Measurements from ENCODE around the gene GRM4. TPM values are rescaled to one million over a fixed set of nuclear protein-coding genes. Genes with fewer than 3 reads are reported as not detected.

The GRM4 gene
- total and polyA plus RNA-seq, 9 of the 15 experiments (the other 6 are each of a cell fraction or from before 2014, with no cell fraction given), result 0.18 TPM; not detected in 8

DNA sequence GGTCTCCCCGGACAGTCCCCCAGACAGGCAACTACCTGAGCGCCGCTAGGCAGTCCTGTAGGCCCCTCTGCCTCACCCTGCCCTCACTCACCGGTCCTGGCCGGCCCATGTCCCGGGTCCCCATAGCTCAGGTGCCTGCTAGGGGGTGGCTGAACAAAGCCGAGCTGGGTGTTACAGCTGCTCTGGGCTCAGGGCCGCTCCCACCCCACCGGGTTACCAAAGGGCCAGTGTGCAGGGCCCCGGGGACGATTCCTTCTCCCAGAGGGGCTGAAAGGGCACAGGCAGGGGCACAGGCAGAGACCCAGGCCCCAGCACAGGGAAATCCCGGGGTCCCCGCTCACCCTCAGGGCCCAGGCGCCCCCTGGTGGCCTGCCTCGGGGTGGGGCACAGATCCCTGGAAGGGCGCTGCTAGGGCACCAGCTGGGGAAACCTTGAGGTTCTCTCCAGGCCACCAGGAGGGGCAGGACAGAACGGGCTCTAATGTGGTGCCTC lies 118.4 kb downstream of the GRM4 start:
- H3K4me1 ChIP-seq (replicated peaks in 1 of 2; ENCODE audit: control insufficient read depth in 2 of 2, insufficient read depth in 2 of 2, low read length in 2 of 2), result peaks cover 0 to 20% of the 10 kb centered on the region in 2 experiments; a peak in 2 of 5 replicates
- no peak overlapping the region for H3K9ac ChIP-seq (ENCODE audit: insufficient read depth in 1 of 2, low read depth in 2 of 2, low read length in 2 of 2)
- FAIRE-seq (no peak), DNase-seq (ENCODE audit: extremely low read depth in 1 of 4, low spot score in 3 of 4) (peak; percentile 63 to 90 (median 88)), ATAC-seq (peak; percentile 91)
- POLR2A ChIA-PET, result interaction anchor here (0.6 to 1.3 kb wide), 5 partner anchors 10 to 258 kb away, joined by 3 to 4 read pairs (median 3); no protein-coding TSS in a partner anchor
- H3K4me3 ChIP-seq, result no peak overlapping the region
- BruUV-seq (replicated peaks), result no TSS peak
- intact Hi-C loops (cut with micrococcal nuclease) (loop anchor here (1.0 kb wide), 3 partner anchors 69 to 256 kb away; no protein-coding TSS in a partner anchor), in situ Hi-C loops (cut with MboI) (no loop called here)
- CTCF ChIA-PET (ENCODE audit: low intra/inter-chr PET ratio), result interaction anchor here (1.5 to 2.2 kb wide), 3 partner anchors 176 to 259 kb away, joined by 6 to 16 read pairs (median 13); no protein-coding TSS in a partner anchor
- H2AFZ ChIP-seq (ENCODE audit: low read depth, low read length), result no peak overlapping the region
- no peaks in the 10 kb centered on the region for H3K36me3 ChIP-seq (ENCODE audit: control insufficient read depth, insufficient read depth, low read length)
- H3K27ac ChIP-seq (ENCODE audit: extremely low read depth, low read depth, low read length), result no peak overlapping the region
- H3K9me1 ChIP-seq (ENCODE audit: control insufficient read depth, insufficient read depth, low read length), result no peaks in the 10 kb centered on the region
- 2% methylated on average over 16 of the region's 17 CpGs for WGBS (ENCODE audit: insufficient coverage, low coverage, missing lambda C conversion rate)
- no peaks in the 10 kb centered on the region for H3K79me2 ChIP-seq (ENCODE audit: control insufficient read depth, insufficient read depth, low read length)
- H3K27me3 ChIP-seq (ENCODE audit: control insufficient read depth in 2 of 2, insufficient read depth in 2 of 2, low read length in 2 of 2), result peaks cover 21 to 94% of the 10 kb centered on the region in 2 experiments
- no peaks in the 10 kb centered on the region; the same call in 1 of the 2 replicates for H3K9me3 ChIP-seq (replicated peaks; ENCODE audit: control insufficient read depth, insufficient read depth, low read depth, low read length)
- peaks cover 22% of the 10 kb centered on the region for H4K20me1 ChIP-seq (replicated peaks; ENCODE audit: control insufficient read depth, insufficient read depth, low read length)
- no peak overlapping the region for H3K4me2 ChIP-seq (ENCODE audit: insufficient read depth, low read length)
- TF ChIP-seq VEZF1 (CRISPR knock-in tag; IDR thresholded peaks at IDR 0.05) (0 out of 2 replicates have a peak, but pooled peaks have one; percentile 16), JUN (IDR thresholded peaks at IDR 0.05; ENCODE audit: borderline replicate concordance, low read depth, low read length) (no peak), JUN (CRISPR knock-in tag; IDR thresholded peaks at IDR 0.05; ENCODE audit: borderline replicate concordance) (no peak), ZBTB7A (IDR thresholded peaks at IDR 0.05; ENCODE audit: borderline replicate concordance, control insufficient read depth, low read depth, low read length) (peak; percentile 69; the same call in 1 of the 2 replicates), RAD21 (CRISPR knock-in tag; conservative IDR thresholded peaks at IDR 0.05 in 1 of 2, IDR thresholded peaks at IDR 0.05 in 1 of 2) (peak; percentile 94 to 96), CC2D1A (IDR thresholded peaks at IDR 0.05) (peak; percentile 90), NONO (IDR thresholded peaks at IDR 0.05; ENCODE audit: low read depth in 2 of 2, low read length in 1 of 2) (0 out of 4 replicates have a peak, but pooled peaks of 1 of the 2 experiments have one; percentile 23), ARID2 (IDR thresholded peaks at IDR 0.05) (peak; percentile 93), CAMTA2 (CRISPR knock-in tag; conservative IDR thresholded peaks at IDR 0.05) (no peak), YY1 (IDR thresholded peaks at IDR 0.05; ENCODE audit: borderline replicate concordance in 1 of 3, control insufficient read depth in 1 of 3, extremely low read depth in 1 of 3, insufficient read depth in 3 of 3, insufficient read length in 1 of 3, insufficient replicate concordance in 2 of 3, low read depth in 1 of 3, low read length in 2 of 3) (peak in 1 of 3 experiments; percentile 40), MTA3 (IDR thresholded peaks at IDR 0.05; ENCODE audit: borderline replicate concordance) (peak; percentile 51; the same call in 1 of the 2 replicates)
- TF ChIP-seq, protein P1, sequence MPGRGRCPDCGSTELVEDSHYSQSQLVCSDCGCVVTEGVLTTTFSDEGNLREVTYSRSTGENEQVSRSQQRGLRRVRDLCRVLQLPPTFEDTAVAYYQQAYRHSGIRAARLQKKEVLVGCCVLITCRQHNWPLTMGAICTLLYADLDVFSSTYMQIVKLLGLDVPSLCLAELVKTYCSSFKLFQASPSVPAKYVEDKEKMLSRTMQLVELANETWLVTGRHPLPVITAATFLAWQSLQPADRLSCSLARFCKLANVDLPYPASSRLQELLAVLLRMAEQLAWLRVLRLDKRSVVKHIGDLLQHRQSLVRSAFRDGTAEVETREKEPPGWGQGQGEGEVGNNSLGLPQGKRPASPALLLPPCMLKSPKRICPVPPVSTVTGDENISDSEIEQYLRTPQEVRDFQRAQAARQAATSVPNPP (IDR thresholded peaks at IDR 0.05; ENCODE audit: borderline replicate concordance, insufficient read depth, insufficient read length), result no peak
- TF ChIP-seq, protein P2, sequence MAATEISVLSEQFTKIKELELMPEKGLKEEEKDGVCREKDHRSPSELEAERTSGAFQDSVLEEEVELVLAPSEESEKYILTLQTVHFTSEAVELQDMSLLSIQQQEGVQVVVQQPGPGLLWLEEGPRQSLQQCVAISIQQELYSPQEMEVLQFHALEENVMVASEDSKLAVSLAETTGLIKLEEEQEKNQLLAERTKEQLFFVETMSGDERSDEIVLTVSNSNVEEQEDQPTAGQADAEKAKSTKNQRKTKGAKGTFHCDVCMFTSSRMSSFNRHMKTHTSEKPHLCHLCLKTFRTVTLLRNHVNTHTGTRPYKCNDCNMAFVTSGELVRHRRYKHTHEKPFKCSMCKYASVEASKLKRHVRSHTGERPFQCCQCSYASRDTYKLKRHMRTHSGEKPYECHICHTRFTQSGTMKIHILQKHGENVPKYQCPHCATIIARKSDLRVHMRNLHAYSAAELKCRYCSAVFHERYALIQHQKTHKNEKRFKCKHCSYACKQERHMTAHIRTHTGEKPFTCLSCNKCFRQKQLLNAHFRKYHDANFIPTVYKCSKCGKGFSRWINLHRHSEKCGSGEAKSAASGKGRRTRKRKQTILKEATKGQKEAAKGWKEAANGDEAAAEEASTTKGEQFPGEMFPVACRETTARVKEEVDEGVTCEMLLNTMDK (IDR thresholded peaks at IDR 0.05; ENCODE audit: borderline replicate concordance, insufficient read depth, low read depth, low read length, poor library complexity, severe bottlenecking), result peak; percentile 80
